Astrocyte (in vitro differentiated cells and primary cell): ENCODE data around the gene DRC7. TPM values are rescaled to one million over a fixed set of nuclear protein-coding genes. Genes with fewer than 3 reads are reported as not detected.

Experiments used
- DNase-seq: peaks from one replicate; pipeline ENCODE4 v3.0.0-alpha.2; 2010; ENCODE audit warnings: low read depth
- FAIRE-seq: peaks from 2 replicates; lab custom pipeline; 2011; peaks lifted over from hg19 to GRCh38; lab: Jason Lieb, UNC
- H2AFZ ChIP-seq: 2 replicates; pipeline ENCODE4 v1.6.0; 2012; ENCODE audit warnings: low read depth, low read length, inconsistent platforms
- H3K27ac ChIP-seq: 2 replicates; pipeline ENCODE4 v1.5.1; 2011; ENCODE audit warnings: low read depth, low read length, inconsistent platforms
- H3K27me3 ChIP-seq: 2 replicates; pipeline ENCODE4 v1.6.0; 2011; ENCODE audit warnings: low read length, inconsistent platforms; ENCODE audit not compliant: insufficient read depth
- H3K36me3 ChIP-seq: 2 replicates; pipeline ENCODE4 v1.5.1; 2011; ENCODE audit warnings: low read length, inconsistent platforms; ENCODE audit not compliant: insufficient read depth
- H3K4me1 ChIP-seq: 2 replicates; pipeline ENCODE4 v1.5.1; 2011; ENCODE audit warnings: low read length, inconsistent platforms; ENCODE audit not compliant: insufficient read depth
- H3K4me2 ChIP-seq: 2 replicates; pipeline ENCODE4 v1.6.0; 2012; ENCODE audit warnings: low read length, inconsistent platforms
- H3K4me3 ChIP-seq: 2 replicates; pipeline ENCODE4 v1.5.1; 2011; ENCODE audit warnings: low read depth, mild to moderate bottlenecking, low read length, inconsistent platforms; ENCODE audit not compliant: insufficient read depth
- H3K79me2 ChIP-seq: 2 replicates; pipeline ENCODE4 v1.6.0; 2012; ENCODE audit warnings: mild to moderate bottlenecking, low read length, inconsistent platforms; ENCODE audit not compliant: insufficient read depth
- H3K9ac ChIP-seq: 2 replicates; pipeline ENCODE4 v1.6.0; 2012; ENCODE audit warnings: mild to moderate bottlenecking, low read length, inconsistent platforms
- H3K9me3 ChIP-seq: 2 replicates; pipeline ENCODE4 v1.5.1; 2012; ENCODE audit warnings: low read depth, mild to moderate bottlenecking, low read length, inconsistent platforms; ENCODE audit not compliant: insufficient read depth
- H4K20me1 ChIP-seq: 2 replicates; pipeline ENCODE4 v1.6.0; 2012; ENCODE audit warnings: low read length, inconsistent platforms; ENCODE audit not compliant: insufficient read depth
- H3K27ac Mint-ChIP-seq: one replicate; pipeline ENCODE4 v1.8.0; 2021; ENCODE audit warnings: mild to moderate bottlenecking, mixed read lengths; ENCODE audit not compliant: unreplicated experiment
- H3K27me3 Mint-ChIP-seq: one replicate; pipeline ENCODE4 v1.8.0; 2021; ENCODE audit warnings: low read depth, mixed read lengths; ENCODE audit not compliant: unreplicated experiment
- H3K36me3 Mint-ChIP-seq: one replicate; pipeline ENCODE4 v1.8.0; 2021; ENCODE audit warnings: low read depth, mixed read lengths; ENCODE audit not compliant: unreplicated experiment
- H3K4me1 Mint-ChIP-seq: one replicate; pipeline ENCODE4 v1.8.0; 2021; ENCODE audit warnings: low read depth, mixed read lengths; ENCODE audit not compliant: unreplicated experiment
- H3K4me3 Mint-ChIP-seq: one replicate; pipeline ENCODE4 v1.8.0; 2021; ENCODE audit warnings: mild to moderate bottlenecking, moderate library complexity, mixed read lengths; ENCODE audit not compliant: unreplicated experiment
- H3K9me3 Mint-ChIP-seq: one replicate; pipeline ENCODE4 v1.8.0; 2021; ENCODE audit warnings: mild to moderate bottlenecking, mixed read lengths; ENCODE audit not compliant: unreplicated experiment
- EZH2 ChIP-seq: IDR thresholded peaks from 2 replicates; pipeline ENCODE4 v1.6.1; 2012; ENCODE audit warnings: mild to moderate bottlenecking, low read length, inconsistent platforms; ENCODE audit not compliant: insufficient read depth
- total RNA-seq: library from RNA; stranded (reverse); gene quantifications from 2 replicates; pipeline ENCODE4 v1.2.1, GENCODE V29; 2021
- TF ChIP-seq, protein P1 (sequence below): IDR thresholded peaks from 2 replicates; pipeline ENCODE4 v1.5.1; 2011; ENCODE audit warnings: low read depth, mild to moderate bottlenecking, inconsistent platforms, low read length, moderate library complexity; ENCODE audit not compliant: insufficient read depth

DRC7 gene
- total RNA-seq, 1 donor from 2014 or later = not detected

DNA sequence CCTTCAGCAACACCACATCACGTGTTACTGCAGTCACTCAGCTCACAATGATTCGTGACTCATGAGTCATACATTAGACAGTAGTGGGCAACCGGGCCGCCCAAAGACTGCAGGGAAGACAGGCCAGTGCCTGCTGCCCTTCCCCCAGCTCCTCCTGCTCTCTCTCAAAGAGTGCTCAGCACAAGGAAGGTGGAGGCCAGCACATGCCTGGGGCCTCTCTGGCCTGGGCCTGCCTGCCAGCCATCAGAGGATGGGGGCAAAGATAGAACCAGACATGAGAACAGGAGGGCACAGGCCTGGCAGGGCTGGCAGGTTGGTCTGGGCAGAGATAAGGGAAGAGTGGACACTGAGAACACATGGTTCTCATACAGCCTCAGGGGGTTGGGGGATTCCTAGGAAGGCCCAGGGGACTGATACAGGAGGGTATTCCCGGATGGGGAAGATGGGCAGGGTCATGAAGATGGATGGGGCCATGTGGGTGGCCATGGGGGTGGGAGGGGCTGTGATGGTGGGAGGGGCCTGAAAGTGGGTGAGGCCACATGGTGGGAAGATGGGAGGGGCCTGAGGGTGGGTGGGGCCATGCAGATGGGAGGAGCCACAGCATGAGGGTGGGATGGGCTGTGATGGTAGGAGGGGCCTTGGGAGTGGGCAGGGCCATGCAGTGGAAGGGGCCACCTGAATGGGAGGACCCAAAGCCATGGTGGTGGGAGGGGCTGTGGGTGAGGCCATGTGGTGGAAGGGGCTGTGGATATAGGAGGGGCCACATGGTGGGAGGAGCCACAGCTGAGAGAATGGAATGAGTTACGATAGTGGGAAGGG lies 69.9 kb downstream of the DRC7 start:
- FAIRE-seq = peak; percentile 85
- H3K9me3 Mint-ChIP-seq = no peaks in the 10 kb centered on the region
- no peak overlapping the region for H3K4me3 ChIP-seq

GRCh38 chr16:57765160-57765728 lies 70.6 kb downstream of the DRC7 start:
- Mint-ChIP-seq H3K36me3 (peaks cover 19% of the 10 kb centered on the region), H3K27ac (peak overlapping the region; percentile 26), H3K4me3 (no peak overlapping the region), H3K4me1 (peaks cover 19% of the 10 kb centered on the region), H3K27me3 (no peaks in the 10 kb centered on the region), H3K9me3 (no peaks in the 10 kb centered on the region)
- FAIRE-seq = no peak
- Histone ChIP-seq H3K27ac (no peak overlapping the region), H3K9ac (no peak overlapping the region), H3K9me3 (no peaks in the 10 kb centered on the region), H3K27me3 (no peaks in the 10 kb centered on the region), H3K4me2 (no peak overlapping the region), H2AFZ (no peak overlapping the region), H4K20me1 (peaks cover 7% of the 10 kb centered on the region), H3K36me3 (peaks cover 24% of the 10 kb centered on the region), H3K79me2 (peaks cover 4% of the 10 kb centered on the region), H3K4me3 (no peak overlapping the region), H3K4me1 (peaks cover 8% of the 10 kb centered on the region)
- DNase-seq = no peak
- TF ChIP-seq EZH2 = no peak
- TF ChIP-seq, protein P1, sequence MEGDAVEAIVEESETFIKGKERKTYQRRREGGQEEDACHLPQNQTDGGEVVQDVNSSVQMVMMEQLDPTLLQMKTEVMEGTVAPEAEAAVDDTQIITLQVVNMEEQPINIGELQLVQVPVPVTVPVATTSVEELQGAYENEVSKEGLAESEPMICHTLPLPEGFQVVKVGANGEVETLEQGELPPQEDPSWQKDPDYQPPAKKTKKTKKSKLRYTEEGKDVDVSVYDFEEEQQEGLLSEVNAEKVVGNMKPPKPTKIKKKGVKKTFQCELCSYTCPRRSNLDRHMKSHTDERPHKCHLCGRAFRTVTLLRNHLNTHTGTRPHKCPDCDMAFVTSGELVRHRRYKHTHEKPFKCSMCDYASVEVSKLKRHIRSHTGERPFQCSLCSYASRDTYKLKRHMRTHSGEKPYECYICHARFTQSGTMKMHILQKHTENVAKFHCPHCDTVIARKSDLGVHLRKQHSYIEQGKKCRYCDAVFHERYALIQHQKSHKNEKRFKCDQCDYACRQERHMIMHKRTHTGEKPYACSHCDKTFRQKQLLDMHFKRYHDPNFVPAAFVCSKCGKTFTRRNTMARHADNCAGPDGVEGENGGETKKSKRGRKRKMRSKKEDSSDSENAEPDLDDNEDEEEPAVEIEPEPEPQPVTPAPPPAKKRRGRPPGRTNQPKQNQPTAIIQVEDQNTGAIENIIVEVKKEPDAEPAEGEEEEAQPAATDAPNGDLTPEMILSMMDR = no peak

More for the DNA sequence above, 69.9 kb downstream of the DRC7 start:
- H3K9ac ChIP-seq = peak overlapping the region; percentile 63
- peaks cover 3% of the 10 kb centered on the region for H4K20me1 ChIP-seq
- H2AFZ ChIP-seq = no peak overlapping the region
- Mint-ChIP-seq H3K27me3 (no peaks in the 10 kb centered on the region), H3K27ac (peak overlapping the region; percentile 66), H3K4me3 (peak overlapping the region; percentile 62), H3K4me1 (peaks cover 25% of the 10 kb centered on the region), H3K36me3 (peaks cover 25% of the 10 kb centered on the region)
- H3K9me3 ChIP-seq = no peaks in the 10 kb centered on the region
- peaks cover 4% of the 10 kb centered on the region for H3K79me2 ChIP-seq
- TF ChIP-seq, protein P1 = no peak
- TF ChIP-seq EZH2 = no peak
- H3K27ac ChIP-seq = peak overlapping the region; percentile 83
- peak overlapping the region; percentile 77 for H3K4me2 ChIP-seq
- H3K27me3 ChIP-seq = no peaks in the 10 kb centered on the region
- H3K4me1 ChIP-seq = peaks cover 8% of the 10 kb centered on the region
- peaks cover 18% of the 10 kb centered on the region for H3K36me3 ChIP-seq
- peak; percentile 73 for DNase-seq
